DMS79 treated with DMSO at 0.1 percent for 48 hours (cell line): ENCODE measurements around the gene FRMD1.

Experiments
- DNase-seq: peaks from one replicate; lab custom pipeline; 2025; lab: John Stamatoyannopoulos, UW

Gene FRMD1

DNA sequence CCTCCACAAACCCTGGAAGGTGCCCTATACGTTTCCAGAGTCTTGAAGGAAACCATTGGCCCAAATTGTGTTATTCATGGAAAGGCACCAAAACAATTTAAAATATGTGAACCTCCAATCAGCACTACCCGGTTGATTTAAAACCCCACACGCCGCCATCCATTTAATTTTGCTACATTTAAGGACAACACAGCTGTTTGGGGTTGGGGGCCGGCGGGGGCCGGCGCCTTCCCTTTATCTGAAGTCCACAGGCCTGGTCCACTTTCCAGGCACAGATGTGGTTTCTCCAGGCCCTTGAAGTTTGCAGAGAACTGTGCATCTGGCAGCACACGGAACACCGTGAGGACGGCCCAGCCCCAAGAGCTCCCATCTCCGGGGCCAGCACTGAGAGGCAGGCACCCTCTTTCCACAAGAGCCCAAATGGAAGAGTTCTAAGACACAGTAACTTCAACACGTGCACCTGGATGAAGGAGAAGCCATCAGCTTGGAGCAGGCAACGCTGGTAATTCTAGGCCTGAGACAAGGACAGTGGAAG is 16.8 kb upstream of the FRMD1 start:
- no peak for DNase-seq

DNA sequence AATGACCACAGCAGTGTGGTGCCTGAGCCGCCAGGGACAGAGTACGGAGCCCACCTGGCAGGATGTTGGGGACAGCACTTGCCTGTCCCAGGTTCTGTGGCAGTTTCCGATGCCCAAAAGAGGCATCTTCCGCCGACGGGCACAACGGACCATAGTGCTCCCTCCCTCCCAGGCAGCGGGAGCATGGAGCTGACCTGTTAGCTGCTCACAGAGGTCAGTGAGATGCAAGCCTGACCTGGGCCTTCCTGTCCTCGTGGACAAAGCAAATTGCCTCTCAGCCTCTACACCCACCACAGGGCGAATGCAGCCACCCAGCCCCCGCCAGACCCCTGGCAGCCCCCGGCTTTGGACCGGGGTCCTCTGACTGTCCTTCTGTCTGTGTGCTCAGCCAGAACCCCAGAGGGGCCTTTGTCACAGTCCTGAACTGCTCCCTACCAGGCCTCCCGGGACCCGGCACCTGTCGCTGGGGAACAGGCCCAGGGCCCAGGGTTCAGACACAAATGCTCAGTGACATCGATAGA is 16.2 kb upstream of the FRMD1 start:
- DNase-seq: no peak

DNA sequence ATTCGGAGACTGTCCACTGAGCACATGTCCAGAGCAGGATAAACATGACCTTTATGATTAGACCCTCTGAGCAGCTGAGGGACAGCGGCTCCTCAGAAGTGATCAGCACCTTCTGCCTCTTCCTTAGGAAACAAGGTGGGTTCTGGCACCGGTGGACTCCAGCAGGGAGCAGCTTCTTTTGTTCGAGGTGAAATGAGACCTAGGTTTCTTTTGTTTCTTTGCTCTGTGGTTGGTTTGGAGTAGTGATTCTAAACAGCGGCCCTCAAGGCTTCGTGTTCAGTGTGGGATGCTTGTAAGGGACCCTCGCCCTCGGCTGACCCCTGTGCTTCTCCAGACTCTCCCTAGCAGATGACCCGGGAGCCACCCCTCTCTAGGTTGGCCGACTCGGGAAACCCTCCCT is 14.6 kb upstream of the FRMD1 start:
- DNase-seq: no peak

GRCh38 chr6:168093071-168093505 is 14.1 kb upstream of the FRMD1 start:
- DNase-seq: no peak

GRCh38 chr6:168092541-168092940 is 13.5 kb upstream of the FRMD1 start:
- DNase-seq: no peak

GRCh38 chr6:168091381-168092264 is 12.6 kb upstream of the FRMD1 start:
- no peak for DNase-seq

DNA sequence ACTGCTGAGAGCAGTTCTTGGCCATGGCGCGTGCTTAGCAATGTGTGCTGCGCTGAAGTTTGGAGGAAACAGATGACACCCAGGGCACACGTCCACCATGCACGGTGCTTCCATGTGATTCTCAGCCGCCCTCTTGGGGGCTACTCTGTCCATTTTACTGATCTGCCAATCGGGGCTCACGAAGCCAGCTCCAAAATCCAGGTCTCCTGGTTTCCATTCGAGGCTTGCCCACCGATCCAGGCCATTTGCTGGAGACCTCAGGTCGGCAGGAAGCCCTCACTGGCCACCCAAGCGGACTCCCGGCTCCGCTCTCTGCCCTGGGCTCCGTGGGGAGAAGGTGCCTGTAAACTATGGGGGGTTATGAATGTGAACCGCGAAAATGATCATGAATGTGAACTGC is 11.7 kb upstream of the FRMD1 start:
- DNase-seq: no peak

GRCh38 chr6:168090064-168090690 is 11.2 kb upstream of the FRMD1 start:
- DNase-seq: no peak

GRCh38 chr6:168089186-168090063 is 10.4 kb upstream of the FRMD1 start:
- no peak for DNase-seq

GRCh38 chr6:168088161-168089053 is 9.4 kb upstream of the FRMD1 start:
- no peak for DNase-seq

DNA sequence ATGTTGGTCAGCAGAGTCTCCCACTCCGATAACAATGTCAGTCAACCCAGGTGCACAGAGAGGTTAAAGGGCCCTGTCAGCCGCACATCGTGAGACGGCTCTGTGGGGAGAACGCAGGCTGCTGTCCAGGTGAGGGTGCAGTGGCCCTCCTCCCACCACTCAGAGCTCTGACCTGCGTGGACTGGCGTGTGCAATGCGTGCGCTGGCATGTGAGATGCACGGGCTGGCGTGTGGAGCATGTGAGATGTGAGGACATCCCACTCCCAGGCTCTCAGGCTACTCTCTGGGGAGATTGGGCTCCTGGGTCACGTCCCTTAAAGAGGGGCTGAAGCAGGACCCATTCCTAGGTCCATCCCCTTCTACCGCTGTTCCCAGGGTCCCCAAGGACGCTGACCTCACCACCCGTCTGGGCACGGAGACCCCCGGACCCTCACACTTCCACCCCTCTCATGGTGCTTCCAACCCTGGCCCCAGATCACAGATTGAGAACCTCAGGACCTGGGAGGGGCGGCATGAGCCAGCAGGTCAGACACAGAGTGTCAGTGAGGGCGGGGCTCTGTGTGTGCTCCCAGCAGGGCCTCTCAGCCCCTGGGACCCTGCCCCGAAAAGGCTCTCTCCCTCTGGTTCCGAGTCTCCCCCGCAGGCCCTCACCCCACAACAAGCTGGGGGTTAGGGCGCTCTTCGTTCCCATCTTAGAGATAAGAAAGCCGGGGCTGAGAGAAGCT is 8.6 kb upstream of the FRMD1 start:
- no peak for DNase-seq

DNA sequence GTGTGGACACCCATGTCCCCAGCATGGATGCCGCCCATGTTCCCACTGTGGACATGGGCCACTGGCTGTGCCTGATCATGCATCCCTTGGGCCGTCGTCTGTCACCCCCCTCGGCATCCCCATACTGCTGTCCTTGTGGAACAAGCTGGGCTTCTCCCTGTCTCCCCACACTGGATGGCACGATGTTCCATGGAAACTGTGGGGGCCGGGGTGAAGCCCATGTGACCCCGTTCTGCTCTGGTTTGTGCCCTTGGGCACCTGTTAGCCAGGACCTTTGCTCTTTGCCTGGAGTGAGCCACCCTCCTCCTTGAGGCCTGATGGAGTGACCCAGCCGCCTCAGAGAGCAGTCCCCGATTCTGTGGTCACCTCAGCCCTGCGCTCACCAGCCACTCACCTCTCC is 7.6 kb upstream of the FRMD1 start:
- DNase-seq: no peak

DNA sequence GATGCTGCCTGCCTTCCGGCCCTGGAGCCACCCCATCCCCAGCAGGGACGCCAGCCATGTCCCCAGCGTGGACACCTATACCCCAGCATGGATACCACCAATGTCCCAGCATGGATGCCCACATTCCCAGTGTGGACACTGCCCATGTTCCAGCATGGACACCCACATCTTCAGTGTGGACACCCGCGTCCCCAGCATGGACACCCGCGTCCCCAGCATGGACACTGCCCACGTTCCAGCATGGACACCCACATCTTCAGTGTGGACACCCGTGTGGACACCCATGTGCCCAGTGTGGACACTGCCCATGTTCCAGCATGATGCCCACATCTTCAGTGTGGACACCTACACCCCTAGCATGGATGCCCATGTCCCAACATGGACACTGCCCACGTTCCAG is 7.1 kb upstream of the FRMD1 start:
- no peak for DNase-seq

DNA sequence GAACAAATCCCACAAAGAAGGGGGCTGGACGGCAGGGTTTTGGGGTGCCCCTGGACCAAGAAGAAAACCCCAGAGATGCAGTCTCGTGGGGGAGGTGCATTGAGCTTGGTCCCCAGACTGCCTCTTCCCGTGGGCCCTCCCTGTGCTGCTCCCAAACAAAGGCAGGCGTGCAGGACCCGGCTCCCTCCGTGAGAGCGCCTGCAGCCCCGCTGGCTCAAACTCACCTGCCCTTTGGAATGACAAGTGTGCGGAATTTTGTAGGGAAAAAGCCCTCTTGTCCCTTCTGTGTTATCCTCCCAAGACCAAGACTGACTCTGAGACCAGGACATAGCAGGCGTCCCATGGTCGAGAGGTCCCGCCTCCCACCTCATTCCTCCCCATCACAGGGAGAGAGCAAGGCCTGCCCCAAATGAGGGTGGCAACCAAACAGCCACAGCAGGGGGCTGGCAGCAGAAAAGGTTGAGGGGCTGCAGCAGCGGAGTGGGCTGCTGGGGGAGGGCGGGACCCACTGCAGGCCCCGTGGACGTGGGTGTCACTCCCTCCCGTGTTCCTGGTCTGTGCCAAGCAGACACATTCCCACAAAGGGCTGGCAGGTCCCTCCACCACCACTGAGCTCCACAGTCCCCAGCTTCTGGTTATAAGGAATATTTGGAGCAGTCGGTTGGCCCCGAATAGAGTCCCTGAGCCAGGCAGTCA is 5.6 kb upstream of the FRMD1 start:
- DNase-seq: no peak

- DNase-seq: no peak
Observed at GRCh38 chr6:168083514-168083885, 4.5 kb upstream of the FRMD1 start.

DNA sequence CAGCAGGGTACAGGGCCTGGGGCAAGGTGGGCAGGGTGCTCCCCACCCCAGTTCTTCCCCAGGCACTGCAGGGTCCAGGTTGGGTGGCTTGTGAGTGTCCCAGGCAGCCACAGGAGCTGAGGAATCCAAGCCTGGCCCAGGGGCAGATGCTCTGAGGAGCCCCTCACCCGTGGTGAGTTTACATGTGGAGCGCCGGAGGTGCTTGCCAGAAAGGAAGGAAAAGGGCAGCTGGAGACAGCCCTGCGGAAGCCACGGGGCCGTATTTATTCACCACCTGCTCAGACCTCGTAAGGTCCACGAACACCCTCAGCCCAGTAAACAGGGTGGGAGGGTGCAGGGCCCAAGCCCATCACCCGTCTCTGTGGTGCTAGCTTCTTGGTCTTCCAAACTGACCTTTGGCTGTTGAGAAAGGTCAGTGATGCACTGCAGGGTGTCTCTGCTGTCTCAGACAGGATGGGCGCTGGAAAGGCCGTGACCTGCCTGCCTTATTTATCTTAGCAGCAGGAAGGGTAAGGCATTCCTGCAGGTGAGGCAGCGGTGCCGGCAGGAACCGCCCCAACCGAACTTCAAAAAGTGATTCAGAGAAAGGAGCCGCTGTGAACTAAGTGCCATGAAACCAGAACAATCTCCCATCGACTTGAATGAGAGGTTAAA is 4.0 kb upstream of the FRMD1 start:
- no peak for DNase-seq

DNA sequence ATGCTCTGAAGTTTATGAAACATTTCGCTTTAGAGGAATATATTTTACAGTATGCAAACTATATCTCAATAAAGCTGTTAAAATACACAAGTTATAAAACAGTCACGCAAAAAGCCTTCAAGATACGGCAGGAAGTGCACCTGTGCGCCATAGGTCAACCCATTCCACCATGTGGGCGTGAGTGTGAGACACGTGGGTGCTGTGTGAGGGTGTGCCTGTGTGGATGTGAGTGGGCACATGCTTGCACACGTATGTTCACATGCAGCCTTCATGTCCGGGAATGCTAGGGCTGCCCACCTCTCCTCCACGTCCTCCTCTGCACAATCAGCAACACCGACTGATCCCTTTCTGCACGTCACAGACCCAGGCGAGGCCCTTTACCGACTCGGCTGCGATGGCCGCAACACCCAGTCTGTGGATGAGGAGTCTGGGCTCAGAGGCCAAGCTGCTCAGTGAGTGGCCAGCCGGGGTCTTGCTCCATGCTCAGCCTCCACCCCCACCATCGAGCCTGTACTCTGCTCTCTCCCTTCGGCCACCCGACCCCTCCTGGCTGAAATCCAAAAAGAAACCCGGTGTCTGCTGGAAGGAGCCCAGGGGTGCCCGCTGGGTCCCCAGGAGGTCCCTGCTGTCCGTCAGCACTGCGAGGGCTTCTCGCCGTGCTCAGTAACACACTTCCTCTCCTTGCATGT is 3.0 kb upstream of the FRMD1 start:
- DNase-seq: no peak

- no peak for DNase-seq
Observed at GRCh38 chr6:168080393-168081077, 1.5 kb upstream of the FRMD1 start.
